ENCODE results near the gene JAML.

DNA sequence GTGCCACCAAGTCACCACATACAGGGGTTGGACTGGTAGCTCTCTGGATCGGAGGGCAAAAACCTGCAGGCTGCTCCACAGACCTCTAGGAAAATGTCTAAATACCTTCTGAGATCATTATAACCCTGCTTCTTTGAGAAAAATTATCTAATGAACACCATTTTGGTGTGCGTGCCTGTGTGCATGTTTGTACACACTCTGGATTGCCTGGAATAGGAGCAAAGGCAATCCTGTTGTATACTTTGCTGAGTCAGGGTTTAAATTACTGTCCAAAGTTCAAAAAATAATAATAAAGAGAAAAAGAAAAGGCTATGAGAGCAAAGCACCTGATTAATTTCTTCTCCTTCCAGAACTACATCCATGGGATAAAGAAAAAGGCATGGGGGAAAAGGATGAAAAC, 11.0 kb downstream of the JAML start:
- TF ChIP-seq GATA2 (IDR thresholded peaks at IDR 0.05; ENCODE audit: low read depth, low read length) (no peak), GATA3 (IDR thresholded peaks at IDR 0.05; ENCODE audit: low read depth, low read length) (no peak)

Data from SH-SY5Y (cell line).